A549 (cell line): ENCODE results near the gene ZDBF2. TPM values are rescaled to one million over a fixed set of nuclear protein-coding genes. Genes with fewer than 3 reads are reported as not detected.

ENCODE experiments used
- ATAC-seq, 2 experiments: fragments of 200-7000 bp in 1 of 2; fragments of >200 bp in 1 of 2; cut with Nextera tagmentation in 1 of 2; cut with Tn5 transposase in 1 of 2; 3 replicates each; pipeline versions ENCODE4 v1.8.0 to v1.9.1; 2018 to 2020; ENCODE audit warnings: mild to moderate bottlenecking in 1 of 2, moderate library complexity in 1 of 2
- CTCF ChIA-PET: fragments of 300-600 bp; sonication (Branson Sonifier 250); formaldehyde crosslinking; extraction: SDS; loops from one replicate; lab custom pipeline; 2021; ENCODE audit warnings: antibody characterized with exemption, inconsistent platforms; lab: Yijun Ruan, JAX
- POLR2A ChIA-PET: fragments of 350-600 bp; formaldehyde crosslinking; extraction: SDS; loops from one replicate; lab custom pipeline; 2021; ENCODE audit warnings: antibody characterized with exemption, inconsistent platforms; lab: Yijun Ruan, JAX
- DNase-seq, 2 experiments: peaks; one replicate each; pipeline versions ENCODE4 v3.0.0 to v3.0.0-alpha.2; 2011 to 2016; ENCODE audit warnings: low read depth in 1 of 2, low spot score in 1 of 2
- FAIRE-seq: peaks from 2 replicates; lab custom pipeline; 2011; peaks lifted over from hg19 to GRCh38; lab: Jason Lieb, UNC
- H3K27ac ChIP-seq, 2 experiments: fragments of >200 bp; sonication (Bioruptor Twin); formaldehyde crosslinking; 3 replicates each; pipeline ENCODE4 v1.5.1; 2016 to 2017
- H3K4me1 ChIP-seq: fragments of >200 bp; sonication (Bioruptor Twin); formaldehyde crosslinking; 3 replicates; pipeline ENCODE4 v1.6.1; 2016
- H3K4me2 ChIP-seq: fragments of >200 bp; sonication (Bioruptor Twin); formaldehyde crosslinking; 3 replicates; pipeline ENCODE4 v1.6.1; 2016
- H3K4me3 ChIP-seq: fragments of >200 bp; sonication (Bioruptor Twin); formaldehyde crosslinking; 3 replicates; pipeline ENCODE4 v1.5.1; 2016
- H3K9me3 ChIP-seq: fragments of >200 bp; sonication (Bioruptor Twin); formaldehyde crosslinking; 3 replicates; pipeline ENCODE4 v1.6.1; 2016
- BHLHE40 ChIP-seq: IDR thresholded peaks from 2 replicates; pipeline ENCODE4 v1.6.1; 2012; ENCODE audit warnings: low read depth, low read length, inconsistent platforms
- CBX8 ChIP-seq: fragments of 200-600 bp; sonication (generic); IDR thresholded peaks from 2 replicates; pipeline ENCODE4 v1.6.1; 2016
- CHD2 ChIP-seq: fragments of 150-350 bp; IDR thresholded peaks from 2 replicates; pipeline ENCODE4 v1.6.1; 2014; ENCODE audit warnings: low read length; ENCODE audit not compliant: partially characterized antibody
- CHD4 ChIP-seq: fragments of 200-600 bp; sonication (generic); IDR thresholded peaks from 2 replicates; pipeline ENCODE4 v1.6.1; 2016; ENCODE audit warnings: antibody characterized with exemption, mild to moderate bottlenecking, borderline replicate concordance
- EHF ChIP-seq: fragments of 250-450 bp; sonication (Bioruptor Pico); IDR thresholded peaks from 2 replicates; pipeline ENCODE4 v1.5.0; 2020; ENCODE audit warnings: mild to moderate bottlenecking
- FOSB ChIP-seq: fragments of 250-450 bp; sonication (Bioruptor Pico); IDR thresholded peaks from 2 replicates; pipeline ENCODE4 v1.5.0; 2020; ENCODE audit warnings: mild to moderate bottlenecking, moderate library complexity
- FOSL2 ChIP-seq, 2 experiments: fragments of 450-650 bp in 1 of 2; fragments of >200 bp in 1 of 2; sonication (Bioruptor Twin) in 1 of 2; formaldehyde crosslinking; IDR thresholded peaks; 2 replicates each; pipeline versions ENCODE4 v1.5.0 to v1.6.1; 2016 to 2020; ENCODE audit warnings: mild to moderate bottlenecking in 1 of 2, moderate library complexity in 1 of 2
- FOXS1 ChIP-seq: fragments of 250-450 bp; sonication (Bioruptor Pico); IDR thresholded peaks from 2 replicates; pipeline ENCODE4 v1.5.0; 2020; ENCODE audit warnings: mild to moderate bottlenecking, moderate library complexity
- GATA3 ChIP-seq: IDR thresholded peaks from 2 replicates; pipeline ENCODE4 v1.6.1; 2012; ENCODE audit warnings: borderline replicate concordance
- HOXB13 ChIP-seq: fragments of 250-450 bp; sonication (Bioruptor Pico); IDR thresholded peaks from 2 replicates; pipeline ENCODE4 v1.5.0; 2020; ENCODE audit warnings: low read depth, mild to moderate bottlenecking, moderate library complexity
- KDM5A ChIP-seq: fragments of 200-600 bp; sonication (generic); IDR thresholded peaks from 2 replicates; pipeline ENCODE4 v1.6.1; 2016; ENCODE audit warnings: antibody characterized with exemption, mild to moderate bottlenecking
- MYC ChIP-seq: IDR thresholded peaks from 2 replicates; pipeline ENCODE4 v1.6.1; 2012; ENCODE audit warnings: mild to moderate bottlenecking, inconsistent platforms, low read length, improper control_type of control experiment, borderline replicate concordance
- NFE2L2 ChIP-seq: fragments of 150-350 bp; conservative IDR thresholded peaks from 2 replicates; pipeline ENCODE4 v1.6.1; 2014; ENCODE audit warnings: low read length
- PHF8 ChIP-seq: fragments of 200-600 bp; sonication (generic); IDR thresholded peaks from 2 replicates; pipeline ENCODE4 v1.6.1; 2016; ENCODE audit warnings: low read depth, mild to moderate bottlenecking, antibody characterized with exemption, moderate library complexity, borderline replicate concordance
- POLR2AphosphoS2 ChIP-seq: conservative IDR thresholded peaks from 2 replicates; pipeline ENCODE4 v1.6.1; 2012; ENCODE audit warnings: low read length, improper control_type of control experiment, inconsistent platforms
- RAD21 ChIP-seq, 2 experiments: fragments of >200 bp in 1 of 2; sonication (Bioruptor Twin) in 1 of 2; formaldehyde crosslinking in 1 of 2; IDR thresholded peaks in 1 of 2; conservative IDR thresholded peaks in 1 of 2; 2 replicates in 1 of 2; 3 replicates in 1 of 2; pipeline ENCODE4 v1.6.1; 2012 to 2018; ENCODE audit warnings: inconsistent platforms in 1 of 2
- RCOR1 ChIP-seq: fragments of 150-350 bp; IDR thresholded peaks from 2 replicates; pipeline ENCODE4 v1.6.1; 2014; ENCODE audit warnings: antibody characterized with exemption, low read length, low read depth
- SMC3 ChIP-seq: fragments of >200 bp; sonication (Bioruptor Twin); formaldehyde crosslinking; IDR thresholded peaks from 3 replicates; pipeline ENCODE4 v1.6.1; 2018; ENCODE audit warnings: inconsistent platforms
- SREBF2 ChIP-seq: fragments of 450-650 bp; IDR thresholded peaks from 2 replicates; pipeline ENCODE4 v1.6.1; 2014; ENCODE audit warnings: mild to moderate bottlenecking, moderate library complexity
- TFCP2L1 ChIP-seq: fragments of 250-450 bp; sonication (Bioruptor Pico); IDR thresholded peaks from 2 replicates; pipeline ENCODE4 v1.5.0; 2021; ENCODE audit warnings: mild to moderate bottlenecking
- TP53 ChIP-seq: fragments of 250-450 bp; sonication (Bioruptor Pico); IDR thresholded peaks from 2 replicates; pipeline ENCODE4 v1.5.0; 2021; ENCODE audit warnings: mild to moderate bottlenecking, moderate library complexity
- WGBS: methylation state at CpG from one replicate; pipeline ENCODE4 v1.1.6; 2017; ENCODE audit errors: missing lambda C conversion rate; 5-methylcytosine and 5-hydroxymethylcytosine counted together
- polyA plus RNA-seq, 4 experiments: library from polyadenylated mRNA; depleted of rRNA in 3 of 4; stranded (reverse); fragments of >200 nt; fragmentation: RNase III in 1 of 4; extraction: RNeasy Plus Mini Kit Qiagen cat#74134 plus additional on column Dnase treatment in 1 of 4; gene quantifications; 2 replicates in 3 of 4; 3 replicates in 1 of 4; pipeline ENCODE4 v1.2.3, GENCODE V29; 2011 to 2017
- TF ChIP-seq, protein P1 (sequence below): fragments of >200 bp; sonication (Bioruptor Twin); formaldehyde crosslinking; IDR thresholded peaks from 3 replicates; pipeline ENCODE4 v1.6.1; 2016
- TF ChIP-seq, protein P2 (sequence below): IDR thresholded peaks from 2 replicates; pipeline ENCODE4 v1.6.1; 2012; ENCODE audit warnings: low read depth, borderline replicate concordance
- TF ChIP-seq, protein P3 (sequence below): fragments of 250-450 bp; sonication (Bioruptor Pico); IDR thresholded peaks from 2 replicates; pipeline ENCODE4 v1.5.0; 2021; ENCODE audit warnings: mild to moderate bottlenecking, moderate library complexity, borderline replicate concordance
- TF ChIP-seq, protein P4 (sequence below): fragments of >200 bp; sonication (Bioruptor Twin); formaldehyde crosslinking; IDR thresholded peaks from 2 replicates; pipeline ENCODE4 v1.6.1; 2016
- TF ChIP-seq, protein P5 (sequence below): IDR thresholded peaks from 2 replicates; pipeline ENCODE4 v1.6.1; 2012
- TF ChIP-seq, protein P6 (sequence below): IDR thresholded peaks from 2 replicates; pipeline ENCODE4 v1.6.1; 2012
- TF ChIP-seq, protein P7 (sequence below): fragments of >200 bp; sonication (Bioruptor Twin); formaldehyde crosslinking; IDR thresholded peaks from 3 replicates; pipeline ENCODE4 v1.5.1; 2016

Gene ZDBF2
- polyA plus RNA-seq, 2 of the 4 experiments (the other 2 are of a cell fraction), result 1.5 to 8.4 TPM

DNA sequence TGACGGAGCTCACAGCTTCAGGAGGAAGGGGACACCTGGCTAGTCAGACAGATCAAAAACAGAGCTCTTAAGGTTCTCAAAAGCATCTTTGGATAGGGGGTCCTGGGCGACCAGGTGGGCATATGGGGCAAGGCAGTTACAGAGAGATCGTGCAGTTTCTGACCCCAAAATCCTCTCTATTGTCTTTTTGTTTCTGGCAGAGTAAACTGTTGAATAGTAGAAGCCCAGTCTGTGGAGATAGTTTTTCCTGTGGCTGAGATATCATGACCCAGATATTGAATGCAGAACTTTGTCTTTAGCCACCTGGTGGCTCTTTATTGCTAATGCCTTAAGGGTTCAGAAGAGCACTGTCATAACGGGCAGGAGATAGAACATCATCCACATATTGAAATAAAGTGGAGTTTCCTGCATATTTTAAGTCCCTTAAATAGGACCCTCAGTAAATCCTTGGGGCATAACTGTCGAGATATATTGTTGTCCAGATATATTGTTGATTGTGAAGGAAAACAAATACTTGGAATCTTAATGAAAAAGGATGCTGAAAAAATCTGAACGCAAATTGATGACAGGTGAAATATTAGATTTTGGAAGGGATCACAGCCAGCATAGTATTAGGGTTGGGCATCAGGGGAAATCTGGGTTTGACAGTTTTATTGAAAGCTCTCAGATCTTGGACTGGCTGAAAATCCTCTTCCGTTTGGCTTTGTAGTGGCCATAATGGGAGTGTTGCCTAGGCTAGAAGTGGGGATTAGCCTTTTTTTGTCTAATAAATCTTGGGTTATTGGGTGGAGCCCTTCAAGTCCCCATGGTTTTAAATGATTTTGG is 14.1 kb upstream of the ZDBF2 start (continued):
- TF ChIP-seq, protein P1, sequence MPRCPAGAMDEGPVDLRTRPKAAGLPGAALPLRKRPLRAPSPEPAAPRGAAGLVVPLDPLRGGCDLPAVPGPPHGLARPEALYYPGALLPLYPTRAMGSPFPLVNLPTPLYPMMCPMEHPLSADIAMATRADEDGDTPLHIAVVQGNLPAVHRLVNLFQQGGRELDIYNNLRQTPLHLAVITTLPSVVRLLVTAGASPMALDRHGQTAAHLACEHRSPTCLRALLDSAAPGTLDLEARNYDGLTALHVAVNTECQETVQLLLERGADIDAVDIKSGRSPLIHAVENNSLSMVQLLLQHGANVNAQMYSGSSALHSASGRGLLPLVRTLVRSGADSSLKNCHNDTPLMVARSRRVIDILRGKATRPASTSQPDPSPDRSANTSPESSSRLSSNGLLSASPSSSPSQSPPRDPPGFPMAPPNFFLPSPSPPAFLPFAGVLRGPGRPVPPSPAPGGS, result no peak
- TF ChIP-seq RAD21 (conservative IDR thresholded peaks at IDR 0.05 in 1 of 2, IDR thresholded peaks at IDR 0.05 in 1 of 2), result peak; percentile 28 to 38; a peak in 2 of 5 replicates
- TF ChIP-seq, protein P2, sequence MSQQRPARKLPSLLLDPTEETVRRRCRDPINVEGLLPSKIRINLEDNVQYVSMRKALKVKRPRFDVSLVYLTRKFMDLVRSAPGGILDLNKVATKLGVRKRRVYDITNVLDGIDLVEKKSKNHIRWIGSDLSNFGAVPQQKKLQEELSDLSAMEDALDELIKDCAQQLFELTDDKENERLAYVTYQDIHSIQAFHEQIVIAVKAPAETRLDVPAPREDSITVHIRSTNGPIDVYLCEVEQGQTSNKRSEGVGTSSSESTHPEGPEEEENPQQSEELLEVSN, result no peak
- no peak for TF ChIP-seq BHLHE40
- no peak for TF ChIP-seq CHD4
- TF ChIP-seq NFE2L2, result no peak
- no peak for TF ChIP-seq CHD2
- TF ChIP-seq TFCP2L1 (CRISPR knock-in tag), result no peak
- TF ChIP-seq MYC, result no peak
- peak; percentile 55; the same call in 2 of the 3 replicates for TF ChIP-seq SMC3
- no peak for TF ChIP-seq FOXS1
- TF ChIP-seq TP53 (CRISPR knock-in tag), result no peak
- no peak for TF ChIP-seq EHF (CRISPR knock-in tag)
- TF ChIP-seq FOSB (CRISPR knock-in tag), result no peak
- TF ChIP-seq, protein P3, sequence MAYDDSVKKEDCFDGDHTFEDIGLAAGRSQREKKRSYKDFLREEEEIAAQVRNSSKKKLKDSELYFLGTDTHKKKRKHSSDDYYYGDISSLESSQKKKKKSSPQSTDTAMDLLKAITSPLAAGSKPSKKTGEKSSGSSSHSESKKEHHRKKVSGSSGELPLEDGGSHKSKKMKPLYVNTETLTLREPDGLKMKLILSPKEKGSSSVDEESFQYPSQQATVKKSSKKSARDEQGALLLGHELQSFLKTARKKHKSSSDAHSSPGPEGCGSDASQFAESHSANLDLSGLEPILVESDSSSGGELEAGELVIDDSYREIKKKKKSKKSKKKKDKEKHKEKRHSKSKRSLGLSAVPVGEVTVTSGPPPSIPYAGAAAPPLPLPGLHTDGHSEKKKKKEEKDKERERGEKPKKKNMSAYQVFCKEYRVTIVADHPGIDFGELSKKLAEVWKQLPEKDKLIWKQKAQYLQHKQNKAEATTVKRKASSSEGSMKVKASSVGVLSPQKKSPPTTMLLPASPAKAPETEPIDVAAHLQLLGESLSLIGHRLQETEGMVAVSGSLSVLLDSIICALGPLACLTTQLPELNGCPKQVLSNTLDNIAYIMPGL (CRISPR knock-in tag), result no peak
- TF ChIP-seq KDM5A, result no peak
- TF ChIP-seq, protein P4, sequence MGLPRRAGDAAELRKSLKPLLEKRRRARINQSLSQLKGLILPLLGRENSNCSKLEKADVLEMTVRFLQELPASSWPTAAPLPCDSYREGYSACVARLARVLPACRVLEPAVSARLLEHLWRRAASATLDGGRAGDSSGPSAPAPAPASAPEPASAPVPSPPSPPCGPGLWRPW, result no peak
- no peak for TF ChIP-seq GATA3
- TF ChIP-seq, protein P5, sequence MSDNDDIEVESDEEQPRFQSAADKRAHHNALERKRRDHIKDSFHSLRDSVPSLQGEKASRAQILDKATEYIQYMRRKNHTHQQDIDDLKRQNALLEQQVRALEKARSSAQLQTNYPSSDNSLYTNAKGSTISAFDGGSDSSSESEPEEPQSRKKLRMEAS, result no peak

DNA sequence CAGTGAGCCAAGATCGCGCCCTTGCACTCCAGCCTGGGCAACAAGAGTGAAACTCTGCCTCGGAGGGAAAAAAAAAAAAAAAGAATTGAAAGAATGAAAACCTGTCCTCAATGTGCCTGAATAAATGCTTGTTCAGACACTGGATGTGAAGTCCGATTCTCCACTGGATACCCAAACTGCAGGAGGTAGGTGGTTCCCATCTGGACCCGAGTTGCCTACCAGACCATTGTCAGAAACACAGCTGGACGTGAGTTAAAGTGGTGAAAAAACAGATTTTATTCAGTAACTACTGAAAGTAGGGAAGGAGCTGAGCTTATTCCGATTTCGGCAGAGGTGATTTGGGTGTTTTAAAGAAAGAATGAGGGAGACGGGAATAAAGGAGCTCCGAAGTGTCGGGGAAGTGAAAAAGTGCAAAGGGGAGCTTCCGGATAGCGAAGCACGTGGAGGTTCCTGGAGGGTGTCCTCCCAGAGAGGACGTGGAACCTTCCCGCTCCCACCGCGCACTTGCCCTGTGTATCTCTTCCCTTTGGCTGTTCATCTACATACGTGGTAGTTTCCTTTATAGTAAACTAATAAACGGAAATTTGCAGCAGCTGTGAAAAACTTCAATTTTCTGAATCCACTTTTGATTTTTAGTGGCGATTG is 10.4 kb upstream of the ZDBF2 start:
- no peak overlapping the region for H3K4me3 ChIP-seq
- H3K4me2 ChIP-seq, result no peak overlapping the region
- no peaks in the 10 kb centered on the region for H3K4me1 ChIP-seq
- no peaks in the 10 kb centered on the region for H3K9me3 ChIP-seq
- ChIA-PET CTCF (interaction anchor here (0.6 to 0.9 kb wide), 2 partner anchors 14 to 100 kb away, joined by 3 read pairs; no protein-coding TSS in a partner anchor), POLR2A (no interaction called here)
- no peak overlapping the region for H3K27ac ChIP-seq
- FAIRE-seq (no peak), DNase-seq (no peak), ATAC-seq (no peak)
- WGBS, result 57% methylated on average over 21 of the region's 21 CpGs
- TF ChIP-seq SREBF2, result no peak
- no peak for TF ChIP-seq PHF8
- no peak for TF ChIP-seq RCOR1
- TF ChIP-seq EHF (CRISPR knock-in tag), result no peak
- TF ChIP-seq, protein P5, result no peak
- no peak for TF ChIP-seq POLR2AphosphoS2
- TF ChIP-seq FOSB (CRISPR knock-in tag), result no peak
- TF ChIP-seq HOXB13, result no peak
- no peak for TF ChIP-seq TP53 (CRISPR knock-in tag)
- TF ChIP-seq MYC, result no peak
- TF ChIP-seq GATA3, result no peak
- no peak for TF ChIP-seq CBX8
- TF ChIP-seq, protein P6, sequence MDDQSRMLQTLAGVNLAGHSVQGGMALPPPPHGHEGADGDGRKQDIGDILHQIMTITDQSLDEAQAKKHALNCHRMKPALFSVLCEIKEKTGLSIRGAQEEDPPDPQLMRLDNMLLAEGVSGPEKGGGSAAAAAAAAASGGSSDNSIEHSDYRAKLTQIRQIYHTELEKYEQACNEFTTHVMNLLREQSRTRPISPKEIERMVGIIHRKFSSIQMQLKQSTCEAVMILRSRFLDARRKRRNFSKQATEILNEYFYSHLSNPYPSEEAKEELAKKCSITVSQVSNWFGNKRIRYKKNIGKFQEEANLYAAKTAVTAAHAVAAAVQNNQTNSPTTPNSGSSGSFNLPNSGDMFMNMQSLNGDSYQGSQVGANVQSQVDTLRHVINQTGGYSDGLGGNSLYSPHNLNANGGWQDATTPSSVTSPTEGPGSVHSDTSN, result no peak
- TF ChIP-seq, protein P7, sequence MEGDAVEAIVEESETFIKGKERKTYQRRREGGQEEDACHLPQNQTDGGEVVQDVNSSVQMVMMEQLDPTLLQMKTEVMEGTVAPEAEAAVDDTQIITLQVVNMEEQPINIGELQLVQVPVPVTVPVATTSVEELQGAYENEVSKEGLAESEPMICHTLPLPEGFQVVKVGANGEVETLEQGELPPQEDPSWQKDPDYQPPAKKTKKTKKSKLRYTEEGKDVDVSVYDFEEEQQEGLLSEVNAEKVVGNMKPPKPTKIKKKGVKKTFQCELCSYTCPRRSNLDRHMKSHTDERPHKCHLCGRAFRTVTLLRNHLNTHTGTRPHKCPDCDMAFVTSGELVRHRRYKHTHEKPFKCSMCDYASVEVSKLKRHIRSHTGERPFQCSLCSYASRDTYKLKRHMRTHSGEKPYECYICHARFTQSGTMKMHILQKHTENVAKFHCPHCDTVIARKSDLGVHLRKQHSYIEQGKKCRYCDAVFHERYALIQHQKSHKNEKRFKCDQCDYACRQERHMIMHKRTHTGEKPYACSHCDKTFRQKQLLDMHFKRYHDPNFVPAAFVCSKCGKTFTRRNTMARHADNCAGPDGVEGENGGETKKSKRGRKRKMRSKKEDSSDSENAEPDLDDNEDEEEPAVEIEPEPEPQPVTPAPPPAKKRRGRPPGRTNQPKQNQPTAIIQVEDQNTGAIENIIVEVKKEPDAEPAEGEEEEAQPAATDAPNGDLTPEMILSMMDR, result no peak
- TF ChIP-seq FOSL2 (IDR thresholded peaks at IDR 0.05), result no peak
- TF ChIP-seq FOSL2 (CRISPR knock-in tag; IDR thresholded peaks at IDR 0.05), result no peak
